Transverse colon (tissue), 4 donors: ENCODE measurements around the gene AEBP2. TPM values are rescaled to one million over a fixed set of nuclear protein-coding genes. Genes with fewer than 3 reads are reported as not detected.

Source experiments
- DNase-seq: peaks from one replicate; pipeline ENCODE4 v3.0.0-alpha.2; 2019
- H3K27ac ChIP-seq, 4 donors: fragments of 200-600 bp; sonication (generic); 2 replicates each; pipeline ENCODE4 v1.5.1; 2016 to 2018; ENCODE audit warnings: inconsistent platforms in 4 of 4
- H3K27me3 ChIP-seq: fragments of 200-600 bp; sonication (generic); 2 replicates; pipeline ENCODE4 v1.5.1; 2017; ENCODE audit warnings: inconsistent platforms
- H3K36me3 ChIP-seq, 4 donors: fragments of 200-600 bp; sonication (generic); 2 replicates each; pipeline ENCODE4 v1.5.1; 2017 to 2019; ENCODE audit warnings: inconsistent platforms in 4 of 4
- H3K4me1 ChIP-seq, 4 donors: fragments of 200-600 bp; sonication (generic); 2 replicates each; pipeline ENCODE4 v1.5.1; 2017 to 2020; ENCODE audit warnings: inconsistent platforms in 4 of 4
- H3K4me3 ChIP-seq, 4 donors: fragments of 200-600 bp; sonication (generic); 1 replicate in 1 of 4; 2 replicates in 3 of 4; pipeline versions ENCODE4 v1.5.1 to v1.6.1; 2017 to 2019; ENCODE audit warnings: inconsistent platforms in 4 of 4
- H3K9me3 ChIP-seq, 2 donors: fragments of 200-600 bp; sonication (generic); 2 replicates each; pipeline ENCODE4 v1.5.1; 2017 to 2019; ENCODE audit warnings: inconsistent platforms in 2 of 2
- EP300 ChIP-seq: sonication (generic); formaldehyde crosslinking; IDR thresholded peaks from one replicate; pipeline ENCODE4 v1.6.1; 2017; ENCODE audit warnings: antibody characterized with exemption, low read depth
- POLR2A ChIP-seq: fragments of 450-650 bp; IDR thresholded peaks from one replicate; pipeline ENCODE4 v1.6.1; 2016; ENCODE audit warnings: antibody characterized with exemption, mild to moderate bottlenecking, moderate library complexity
- POLR2AphosphoS5 ChIP-seq, 3 donors: sonication (generic); formaldehyde crosslinking; IDR thresholded peaks; one replicate each; pipeline ENCODE4 v1.6.1; 2016; ENCODE audit warnings: antibody characterized with exemption in 3 of 3
- WGBS, 2 donors: methylation state at CpG; one replicate each; pipeline ENCODE4 v1.1.5; 2018; ENCODE audit warnings: low coverage in 1 of 2; 5-methylcytosine and 5-hydroxymethylcytosine counted together
- in situ Hi-C, 4 donors: fragments of 200-750 bp; cut with MboI; loops; one replicate each; pipeline versions ENCODE4 v1.15.0 to v1.15.1; 2017; ENCODE audit warnings: low sequenced_read_pairs in 3 of 4, low pct_ligation_motif_present in 1 of 4, low pct_unique_long_range_greater_than_20kb in 1 of 4
- intact Hi-C: fragments of 100-400 bp; cut with DNase I; formaldehyde crosslinking; loops from one replicate; pipeline ENCODE4 v1.15.1; 2023; ENCODE audit warnings: low total_unique reads
- total RNA-seq, 4 donors: library from RNA; depleted of rRNA; stranded (reverse); fragments of >200 nt; gene quantifications; one replicate each; pipeline ENCODE4 v1.1.0, GENCODE V29; 2016
- TF ChIP-seq, protein P1 (sequence below), 5 experiments: fragments of 200-600 bp in 3 of 5; fragments of 450-650 bp in 2 of 5; sonication (generic) in 3 of 5; IDR thresholded peaks; 1 replicate in 2 of 5; 2 replicates in 3 of 5; pipeline ENCODE4 v1.5.1; 2016 to 2017; ENCODE audit warnings: antibody characterized with exemption in 5 of 5, inconsistent platforms in 3 of 5, mild to moderate bottlenecking in 2 of 5, moderate library complexity in 1 of 5

AEBP2 gene
- total RNA-seq, 4 donors from 2014 or later = 12.5 to 37.3 (median 32.2) TPM

DNA sequence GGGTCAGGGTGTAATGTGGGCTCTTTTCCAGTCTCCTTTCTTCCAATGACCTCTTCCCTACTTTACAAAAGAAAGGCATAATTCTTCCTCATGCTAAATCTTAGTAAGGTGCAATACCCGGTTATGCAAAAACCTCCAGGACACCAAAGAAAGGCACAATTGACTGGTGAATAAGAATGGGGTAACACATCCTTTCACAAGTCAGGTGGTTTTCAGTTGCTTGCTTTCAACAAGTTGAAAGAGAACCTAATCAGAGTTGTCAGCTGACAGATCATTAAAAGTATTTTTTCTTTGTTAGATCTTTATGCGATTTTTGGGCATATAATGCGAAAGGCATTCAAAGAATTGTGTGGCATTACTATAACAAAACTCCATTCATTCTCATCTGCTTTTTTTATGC, 1.3 kb upstream of the AEBP2 start:
- intact Hi-C loops (no loop called here), in situ Hi-C loops (no loop called here)
- no peaks in the 10 kb centered on the region for H3K9me3 ChIP-seq
- TF ChIP-seq POLR2A = no peak
- TF ChIP-seq, protein P1, sequence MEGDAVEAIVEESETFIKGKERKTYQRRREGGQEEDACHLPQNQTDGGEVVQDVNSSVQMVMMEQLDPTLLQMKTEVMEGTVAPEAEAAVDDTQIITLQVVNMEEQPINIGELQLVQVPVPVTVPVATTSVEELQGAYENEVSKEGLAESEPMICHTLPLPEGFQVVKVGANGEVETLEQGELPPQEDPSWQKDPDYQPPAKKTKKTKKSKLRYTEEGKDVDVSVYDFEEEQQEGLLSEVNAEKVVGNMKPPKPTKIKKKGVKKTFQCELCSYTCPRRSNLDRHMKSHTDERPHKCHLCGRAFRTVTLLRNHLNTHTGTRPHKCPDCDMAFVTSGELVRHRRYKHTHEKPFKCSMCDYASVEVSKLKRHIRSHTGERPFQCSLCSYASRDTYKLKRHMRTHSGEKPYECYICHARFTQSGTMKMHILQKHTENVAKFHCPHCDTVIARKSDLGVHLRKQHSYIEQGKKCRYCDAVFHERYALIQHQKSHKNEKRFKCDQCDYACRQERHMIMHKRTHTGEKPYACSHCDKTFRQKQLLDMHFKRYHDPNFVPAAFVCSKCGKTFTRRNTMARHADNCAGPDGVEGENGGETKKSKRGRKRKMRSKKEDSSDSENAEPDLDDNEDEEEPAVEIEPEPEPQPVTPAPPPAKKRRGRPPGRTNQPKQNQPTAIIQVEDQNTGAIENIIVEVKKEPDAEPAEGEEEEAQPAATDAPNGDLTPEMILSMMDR (IDR thresholded peaks at IDR 0.05) = no peak
- no peak for TF ChIP-seq EP300
- no peak for TF ChIP-seq POLR2AphosphoS5 (IDR thresholded peaks at IDR 0.05)
- H3K4me3 ChIP-seq = no peak overlapping the region
- WGBS, 2 donors = 79 to 82% methylated on average over 3 of the region's 3 CpGs
- H3K36me3 ChIP-seq = no peaks in the 10 kb centered on the region
- H3K4me1 ChIP-seq = peaks cover 5 to 15% (median 10%) of the 10 kb centered on the region in 4 donors
- H3K27ac ChIP-seq = no peak overlapping the region
- no peak for DNase-seq
- no peaks in the 10 kb centered on the region for H3K27me3 ChIP-seq

DNA sequence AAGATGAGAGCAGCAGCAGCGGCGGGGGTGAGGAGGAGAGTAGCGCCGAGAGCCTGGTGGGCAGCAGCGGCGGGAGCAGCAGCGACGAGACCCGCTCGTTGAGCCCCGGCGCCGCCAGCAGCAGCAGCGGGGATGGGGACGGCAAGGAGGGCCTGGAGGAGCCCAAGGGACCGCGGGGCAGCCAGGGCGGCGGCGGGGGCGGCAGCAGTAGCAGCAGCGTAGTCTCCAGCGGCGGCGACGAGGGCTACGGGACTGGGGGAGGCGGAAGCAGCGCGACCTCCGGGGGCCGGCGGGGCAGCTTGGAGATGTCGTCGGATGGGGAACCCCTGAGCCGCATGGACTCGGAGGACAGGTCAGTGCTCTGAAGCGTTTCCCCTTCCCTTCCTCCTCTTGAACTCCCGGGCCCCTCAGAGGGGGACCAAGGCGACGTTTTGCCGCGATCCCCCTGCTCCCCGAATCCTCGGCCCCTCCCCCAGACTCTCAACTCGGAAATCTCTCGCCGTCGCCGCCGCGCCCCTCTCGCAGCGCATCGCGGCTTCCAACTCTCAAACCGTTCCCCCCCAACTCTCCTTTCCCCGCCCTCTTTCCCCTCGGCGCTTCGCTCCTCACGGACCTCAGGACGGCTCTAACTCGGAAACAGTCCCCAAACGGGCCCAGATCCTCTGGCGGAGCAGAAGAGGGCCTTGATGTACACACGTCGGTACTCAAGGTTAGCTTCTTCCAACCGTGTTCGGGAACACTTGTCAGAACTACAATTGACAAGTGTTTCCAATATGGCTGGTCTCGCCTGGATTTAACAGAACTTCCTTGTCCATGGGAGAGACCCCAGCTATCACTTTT, 947 bp downstream of the AEBP2 start:
- H3K27ac ChIP-seq = peak overlapping the region; percentile 88 to 95 (median 92)
- TF ChIP-seq POLR2A = peak; percentile 22
- TF ChIP-seq, protein P1 (IDR thresholded peaks at IDR 0.05) = no peak
- TF ChIP-seq POLR2AphosphoS5 (IDR thresholded peaks at IDR 0.05) = no peak
- no peak for TF ChIP-seq EP300
- in situ Hi-C loops = no loop called here
- peak; percentile 57 for DNase-seq
- 0% methylated on average over 2 to 71 of the region's 71 CpGs for WGBS, 2 donors
- no peaks in the 10 kb centered on the region for H3K36me3 ChIP-seq
- H3K4me1 ChIP-seq = peaks cover 5 to 20% (median 10%) of the 10 kb centered on the region in 4 donors
- intact Hi-C loops = no loop called here
- H3K9me3 ChIP-seq = no peaks in the 10 kb centered on the region
- H3K4me3 ChIP-seq = peak overlapping the region; percentile 81 to 98 (median 96)
- no peaks in the 10 kb centered on the region for H3K27me3 ChIP-seq

DNA sequence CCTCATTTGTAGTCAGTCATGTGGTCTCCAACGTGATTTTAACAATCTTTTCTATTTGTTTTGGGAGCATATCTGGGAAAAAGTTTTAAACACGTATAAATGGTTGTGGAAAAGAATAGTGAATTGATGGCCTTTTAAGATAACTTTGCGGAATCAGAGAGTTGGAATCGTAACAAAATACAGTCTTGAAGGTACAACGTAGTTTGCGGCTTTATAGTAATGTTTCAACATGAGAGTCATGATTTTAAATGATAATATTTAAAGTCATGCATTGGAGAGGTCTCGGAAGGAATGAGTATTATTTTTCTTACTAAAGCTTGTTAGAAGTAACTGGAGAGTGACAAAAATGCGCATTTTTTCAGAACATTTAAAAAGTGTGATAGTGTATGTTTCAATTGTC, 1.6 kb downstream of the AEBP2 start:
- 5 to 9% methylated on average over 8 of the region's 8 CpGs for WGBS, 2 donors
- TF ChIP-seq, protein P1 (IDR thresholded peaks at IDR 0.05) = no peak
- TF ChIP-seq POLR2A = no peak
- TF ChIP-seq POLR2AphosphoS5 (IDR thresholded peaks at IDR 0.05) = no peak
- H3K27ac ChIP-seq = peak overlapping the region; percentile 88 to 95 (median 92)
- H3K9me3 ChIP-seq = no peaks in the 10 kb centered on the region
- in situ Hi-C loops = no loop called here
- no peaks in the 10 kb centered on the region for H3K27me3 ChIP-seq
- H3K4me1 ChIP-seq = peaks cover 5 to 20% (median 10%) of the 10 kb centered on the region in 4 donors
- H3K36me3 ChIP-seq = no peaks in the 10 kb centered on the region
- peak overlapping the region; percentile 81 to 98 (median 96) for H3K4me3 ChIP-seq
- DNase-seq = no peak
- intact Hi-C loops = no loop called here

DNA sequence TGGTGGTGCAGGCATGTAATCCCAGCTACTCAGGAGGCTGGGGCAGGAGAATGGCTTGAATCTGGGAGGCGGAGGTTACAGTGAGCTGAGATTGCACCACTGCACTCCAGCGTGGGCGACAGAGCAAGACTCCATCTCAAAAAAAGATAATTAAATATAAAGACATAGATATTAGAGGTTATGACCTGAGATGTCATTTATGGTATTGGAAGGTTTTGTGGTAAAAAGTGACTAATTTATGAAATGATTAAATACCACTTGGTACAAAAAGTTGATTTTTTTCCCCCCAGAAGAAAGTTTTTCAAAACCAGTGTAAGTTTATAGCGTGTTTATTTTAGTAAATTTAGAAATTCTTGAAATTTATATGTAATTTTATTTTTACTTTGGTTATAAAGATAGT, 4.3 kb downstream of the AEBP2 start:
- WGBS, 2 donors = 86 to 93% methylated on average over 4 of the region's 4 CpGs
- Histone ChIP-seq H3K27me3 (no peaks in the 10 kb centered on the region), H3K4me3 (no peak overlapping the region), H3K36me3 (no peaks in the 10 kb centered on the region), H3K9me3 (no peaks in the 10 kb centered on the region), H3K4me1 (peaks cover 7 to 20% (median 11%) of the 10 kb centered on the region in 4 donors), H3K27ac (no peak overlapping the region)
- TF ChIP-seq POLR2AphosphoS5 (IDR thresholded peaks at IDR 0.05) = no peak
- TF ChIP-seq, protein P1 (IDR thresholded peaks at IDR 0.05) = no peak
- TF ChIP-seq POLR2A = no peak
- no peak for TF ChIP-seq EP300
- DNase-seq = no peak
- intact Hi-C loops = no loop called here
- in situ Hi-C loops = no loop called here
